Gastrocnemius medialis (tissue), 4 donors: ENCODE data around the gene CMBL.

ENCODE experiments used
- POLR2A ChIP-seq, 2 donors: fragments of 450-650 bp; IDR thresholded peaks; one replicate each; pipeline ENCODE4 v1.6.1; 2017; ENCODE audit warnings: antibody characterized with exemption in 2 of 2, mild to moderate bottlenecking in 2 of 2, moderate library complexity in 2 of 2
- TF ChIP-seq, protein P1 (sequence below), 5 experiments: fragments of 450-650 bp in 3 of 5; fragments of 200-600 bp in 2 of 5; sonication (generic) in 2 of 5; IDR thresholded peaks in 4 of 5; conservative IDR thresholded peaks in 1 of 5; 1 replicate in 4 of 5; 2 replicates in 1 of 5; pipeline ENCODE4 v1.5.1; 2016 to 2019; ENCODE audit warnings: antibody characterized with exemption in 5 of 5, mild to moderate bottlenecking in 3 of 5, moderate library complexity in 3 of 5

DNA sequence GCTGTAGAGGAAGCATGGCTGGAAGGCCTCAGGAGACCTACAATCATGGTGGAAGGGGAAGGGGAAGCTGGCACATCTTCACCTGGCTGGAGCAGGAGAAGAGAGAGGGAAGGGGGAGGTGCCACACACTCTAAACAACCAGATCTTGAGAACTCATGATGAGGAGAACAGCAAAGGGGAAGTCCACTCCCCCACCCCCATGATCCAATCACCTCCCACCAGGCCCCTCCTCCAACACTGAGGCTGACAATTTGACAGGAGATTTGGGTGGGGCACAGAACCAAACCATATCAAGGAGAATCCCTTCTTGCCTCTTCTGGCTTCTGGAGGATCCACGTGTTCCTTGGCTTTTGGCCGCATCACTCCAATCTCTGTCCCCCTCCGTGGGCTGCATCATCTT is 13.1 kb upstream of the CMBL start:
- TF ChIP-seq, protein P1, sequence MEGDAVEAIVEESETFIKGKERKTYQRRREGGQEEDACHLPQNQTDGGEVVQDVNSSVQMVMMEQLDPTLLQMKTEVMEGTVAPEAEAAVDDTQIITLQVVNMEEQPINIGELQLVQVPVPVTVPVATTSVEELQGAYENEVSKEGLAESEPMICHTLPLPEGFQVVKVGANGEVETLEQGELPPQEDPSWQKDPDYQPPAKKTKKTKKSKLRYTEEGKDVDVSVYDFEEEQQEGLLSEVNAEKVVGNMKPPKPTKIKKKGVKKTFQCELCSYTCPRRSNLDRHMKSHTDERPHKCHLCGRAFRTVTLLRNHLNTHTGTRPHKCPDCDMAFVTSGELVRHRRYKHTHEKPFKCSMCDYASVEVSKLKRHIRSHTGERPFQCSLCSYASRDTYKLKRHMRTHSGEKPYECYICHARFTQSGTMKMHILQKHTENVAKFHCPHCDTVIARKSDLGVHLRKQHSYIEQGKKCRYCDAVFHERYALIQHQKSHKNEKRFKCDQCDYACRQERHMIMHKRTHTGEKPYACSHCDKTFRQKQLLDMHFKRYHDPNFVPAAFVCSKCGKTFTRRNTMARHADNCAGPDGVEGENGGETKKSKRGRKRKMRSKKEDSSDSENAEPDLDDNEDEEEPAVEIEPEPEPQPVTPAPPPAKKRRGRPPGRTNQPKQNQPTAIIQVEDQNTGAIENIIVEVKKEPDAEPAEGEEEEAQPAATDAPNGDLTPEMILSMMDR (IDR thresholded peaks at IDR 0.05 in 4 of 5, conservative IDR thresholded peaks at IDR 0.05 in 1 of 5), result no peak
- TF ChIP-seq POLR2A (IDR thresholded peaks at IDR 0.05), result no peak
